BJ (cell line): ENCODE results near the gene MED25. TPM values are rescaled to one million over a fixed set of nuclear protein-coding genes. Genes with fewer than 3 reads are reported as not detected.

Experiments
- CTCF ChIA-PET: fragments of 350-600 bp; formaldehyde crosslinking; extraction: SDS; loops from one replicate; lab custom pipeline; 2021; ENCODE audit warnings: antibody characterized with exemption, inconsistent platforms; lab: Yijun Ruan, JAX
- POLR2A ChIA-PET: fragments of 300-600 bp; sonication (Branson Sonifier 250); formaldehyde crosslinking; extraction: SDS; loops from one replicate; lab custom pipeline; 2021; ENCODE audit warnings: antibody characterized with exemption; lab: Charles Lee
- DNase-seq: peaks from one replicate; pipeline ENCODE4 v3.0.0-alpha.2; 2011; ENCODE audit warnings: low read depth
- H3K27me3 ChIP-seq: 2 replicates; pipeline ENCODE4 v1.6.0; 2011; ENCODE audit warnings: low read length; ENCODE audit not compliant: control insufficient read depth, insufficient read depth
- H3K36me3 ChIP-seq: 2 replicates; pipeline ENCODE4 v1.5.1; 2011; ENCODE audit warnings: low read length; ENCODE audit not compliant: control insufficient read depth, insufficient read depth
- H3K4me3 ChIP-seq: 2 replicates; pipeline ENCODE4 v1.5.1; 2011; ENCODE audit warnings: low read depth, mild to moderate bottlenecking, control low read depth, low read length
- polyA plus RNA-seq: library from polyadenylated mRNA; depleted of rRNA; stranded (reverse); fragments of >200 nt; gene quantifications from 2 replicates; pipeline ENCODE4 v1.2.3, GENCODE V29; 2011
- TF ChIP-seq, protein P1 (sequence below): IDR thresholded peaks from 2 replicates; pipeline ENCODE4 v1.5.1; 2011; ENCODE audit warnings: low read depth, mild to moderate bottlenecking, control low read depth, inconsistent platforms, low read length, moderate library complexity; ENCODE audit not compliant: insufficient read depth

MED25 gene
- polyA plus RNA-seq, 1 experiment = 27.7 TPM

DNA sequence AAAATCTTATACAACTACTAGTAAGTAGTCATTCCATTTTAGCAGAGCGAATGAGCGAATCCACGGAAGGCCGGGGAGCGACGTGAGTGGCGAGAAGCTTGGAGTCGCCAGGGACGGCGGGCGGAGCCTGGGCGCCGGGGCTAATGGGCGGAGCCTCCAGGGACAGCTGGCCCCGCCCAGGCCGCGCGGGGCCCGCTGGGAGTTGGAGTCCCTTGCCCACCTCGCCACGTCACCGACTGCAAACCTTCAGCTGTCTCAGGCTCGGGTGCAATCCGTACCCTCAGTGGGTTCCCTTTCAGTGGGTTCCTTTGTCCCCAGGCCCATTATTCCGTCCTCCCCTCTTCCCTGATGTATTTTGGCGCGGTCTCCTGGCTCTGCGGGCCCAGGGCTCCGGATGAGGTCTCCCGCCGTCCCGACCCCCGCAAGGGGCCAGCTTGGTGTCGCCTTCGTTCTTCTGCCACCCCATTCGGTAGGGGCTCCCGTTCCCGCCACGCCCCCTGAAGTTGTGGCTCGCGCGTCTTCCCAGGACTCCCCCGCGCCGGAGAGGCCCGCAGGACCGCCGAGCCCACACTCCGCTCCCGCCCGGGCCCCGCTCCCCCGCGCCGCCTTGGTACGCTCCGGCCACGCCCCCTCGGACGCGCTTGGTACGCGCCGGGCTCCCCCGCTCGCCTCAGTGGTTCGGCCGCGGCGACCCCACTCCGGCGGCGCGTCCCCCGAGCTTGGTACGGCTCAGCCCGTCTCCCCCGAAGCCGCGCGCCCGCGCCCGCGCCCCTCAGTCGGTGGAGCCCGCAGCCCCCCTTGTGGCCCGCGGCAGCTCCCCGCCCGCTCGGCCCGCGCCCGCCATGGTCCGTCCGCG is 32.6 kb downstream of the MED25 start, which contains the start of gene PTOV1:
PTOV1 (plus strand) TSS at position 673 of the 856 bp plus-strand sequence.
- DNase-seq = peak; percentile 48

DNA sequence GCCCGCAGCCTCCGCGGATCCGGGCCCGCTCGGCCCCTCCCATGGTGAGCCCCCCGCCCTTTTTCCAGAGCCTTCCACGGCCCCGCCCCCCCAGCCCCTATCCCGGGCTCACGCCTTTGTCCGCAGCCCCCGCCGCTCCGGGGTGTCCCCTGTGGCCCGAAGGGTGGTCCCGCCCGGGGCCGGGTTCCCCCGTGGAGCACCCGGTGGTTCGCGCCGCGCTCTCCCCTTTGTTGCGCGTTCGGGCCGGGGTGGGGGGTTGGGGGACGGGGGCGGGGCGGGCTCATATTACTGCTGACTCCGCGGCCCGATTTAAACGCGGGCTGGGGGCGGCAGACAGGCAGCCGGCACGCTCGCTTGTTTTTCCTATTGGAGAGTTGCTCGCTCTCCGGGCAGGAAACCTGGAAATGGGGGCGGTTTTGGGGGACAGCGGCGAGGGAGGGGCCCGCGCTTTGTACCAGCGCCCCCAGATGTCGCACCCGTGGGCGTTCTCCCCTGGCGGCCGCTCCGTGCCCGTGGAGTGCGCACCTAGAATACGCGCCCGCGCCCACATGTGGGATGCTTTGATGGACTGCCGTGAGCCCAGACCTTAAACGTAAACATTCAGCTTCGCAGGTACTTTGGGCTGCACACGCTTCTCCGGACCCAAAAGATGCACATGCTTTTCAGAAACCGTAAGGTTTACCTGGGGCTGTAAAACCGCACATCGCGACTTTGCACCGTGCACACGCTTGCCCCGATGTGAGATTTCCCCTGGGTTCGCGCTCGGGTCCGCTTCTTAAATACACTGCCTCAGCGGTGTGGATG is 33.6 kb downstream of the MED25 start:
- TF ChIP-seq, protein P1, sequence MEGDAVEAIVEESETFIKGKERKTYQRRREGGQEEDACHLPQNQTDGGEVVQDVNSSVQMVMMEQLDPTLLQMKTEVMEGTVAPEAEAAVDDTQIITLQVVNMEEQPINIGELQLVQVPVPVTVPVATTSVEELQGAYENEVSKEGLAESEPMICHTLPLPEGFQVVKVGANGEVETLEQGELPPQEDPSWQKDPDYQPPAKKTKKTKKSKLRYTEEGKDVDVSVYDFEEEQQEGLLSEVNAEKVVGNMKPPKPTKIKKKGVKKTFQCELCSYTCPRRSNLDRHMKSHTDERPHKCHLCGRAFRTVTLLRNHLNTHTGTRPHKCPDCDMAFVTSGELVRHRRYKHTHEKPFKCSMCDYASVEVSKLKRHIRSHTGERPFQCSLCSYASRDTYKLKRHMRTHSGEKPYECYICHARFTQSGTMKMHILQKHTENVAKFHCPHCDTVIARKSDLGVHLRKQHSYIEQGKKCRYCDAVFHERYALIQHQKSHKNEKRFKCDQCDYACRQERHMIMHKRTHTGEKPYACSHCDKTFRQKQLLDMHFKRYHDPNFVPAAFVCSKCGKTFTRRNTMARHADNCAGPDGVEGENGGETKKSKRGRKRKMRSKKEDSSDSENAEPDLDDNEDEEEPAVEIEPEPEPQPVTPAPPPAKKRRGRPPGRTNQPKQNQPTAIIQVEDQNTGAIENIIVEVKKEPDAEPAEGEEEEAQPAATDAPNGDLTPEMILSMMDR = no peak
- CTCF ChIA-PET = no interaction called here
- Histone ChIP-seq H3K27me3 (no peaks in the 10 kb centered on the region), H3K4me3 (peak overlapping the region; percentile 70), H3K36me3 (peaks cover 19% of the 10 kb centered on the region)
- POLR2A ChIA-PET = no interaction called here
- DNase-seq = no peak

More for the DNA sequence above, 32.6 kb downstream of the MED25 start, which contains the start of gene PTOV1:
- TF ChIP-seq, protein P1 = no peak
- ChIA-PET CTCF (interaction anchor here (0.6 to 1.9 kb wide), 3 partner anchors 25 to 379 kb away, joined by 3 to 5 read pairs (median 3); no protein-coding TSS in a partner anchor), POLR2A (interaction anchor here (0.8 kb wide), 2 partner anchors 19 to 26 kb away, joined by 3 to 4 read pairs; partner anchors contain the start of gene AKT1S1)
- peak within 1 kb of the TSS; percentile 70 for H3K4me3 ChIP-seq
- H3K36me3 ChIP-seq = peaks cover 12% of the 10 kb centered on the region
- H3K27me3 ChIP-seq = no peaks in the 10 kb centered on the region

DNA sequence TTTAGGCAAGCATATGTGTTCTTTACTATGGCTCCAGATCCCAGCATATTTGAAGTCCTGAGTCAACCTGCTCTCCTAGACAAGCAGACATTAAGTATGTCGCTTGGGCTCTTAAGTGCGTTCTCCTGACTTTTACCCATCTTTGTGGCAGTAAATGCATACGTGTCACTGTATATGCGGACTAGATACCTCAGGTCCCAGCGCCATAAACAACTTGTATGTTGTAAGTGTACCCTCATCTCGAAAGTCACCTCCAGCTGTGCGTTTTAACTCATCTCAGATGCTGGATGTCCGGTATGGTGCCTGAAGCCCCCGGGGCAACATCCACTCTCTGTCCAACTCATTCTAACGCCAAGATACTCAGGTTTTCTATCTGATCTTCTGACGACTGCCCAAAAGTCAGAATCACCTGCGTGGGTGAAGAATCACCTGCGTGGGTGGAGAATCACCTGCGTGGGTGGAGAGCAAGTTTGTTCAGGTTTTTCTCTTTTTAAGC is 34.6 kb downstream of the MED25 start:
- H3K4me3 ChIP-seq = peak overlapping the region; percentile 70
- peaks cover 26% of the 10 kb centered on the region for H3K36me3 ChIP-seq
- no peak for DNase-seq
- ChIA-PET POLR2A (interaction anchor here (0.7 kb wide), 1 partner anchor 13 kb away, joined by 11 read pairs; no protein-coding TSS in a partner anchor), CTCF (no interaction called here)
- no peaks in the 10 kb centered on the region for H3K27me3 ChIP-seq
- TF ChIP-seq, protein P1 = no peak

DNA sequence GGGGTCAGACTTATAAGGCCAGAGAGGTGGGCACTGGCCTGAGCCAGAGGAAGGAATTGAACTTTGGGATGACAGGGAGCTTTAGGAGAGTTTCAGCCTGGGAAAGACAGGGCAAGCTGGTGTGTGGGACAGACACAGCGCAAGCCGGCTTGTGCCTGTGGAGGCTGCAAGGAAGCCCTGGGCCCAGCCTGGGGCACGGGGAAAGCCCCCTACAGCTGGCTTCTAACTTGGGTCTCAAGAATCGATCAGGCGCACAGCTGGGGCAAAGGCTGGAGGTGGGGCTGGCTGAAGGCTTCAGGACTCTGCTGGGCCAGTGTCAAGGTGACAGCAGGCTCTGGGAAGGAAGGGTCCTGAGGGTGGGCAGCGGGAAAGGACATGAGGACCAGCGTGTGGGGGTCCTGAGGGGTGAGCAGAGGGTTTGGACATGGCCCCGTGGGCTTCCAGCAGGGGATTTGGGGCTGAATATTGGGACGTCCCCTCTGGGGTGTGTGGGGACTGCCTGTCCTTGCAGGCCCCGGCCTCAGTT is 35.8 kb downstream of the MED25 start:
- no peak overlapping the region for H3K4me3 ChIP-seq
- H3K36me3 ChIP-seq = peaks cover 37% of the 10 kb centered on the region
- ChIA-PET CTCF (interaction anchor here (0.6 to 1.3 kb wide), 2 partner anchors 8 to 66 kb away, joined by 3 to 4 read pairs; no protein-coding TSS in a partner anchor), POLR2A (no interaction called here)
- no peak for DNase-seq
- TF ChIP-seq, protein P1 = no peak
- no peaks in the 10 kb centered on the region for H3K27me3 ChIP-seq
